ENCODE results near the gene CIDEC.

- TF ChIP-seq POLR2A (IDR thresholded peaks at IDR 0.05) (no peak), CTCF (IDR thresholded peaks at IDR 0.05) (no peak), EP300 (IDR thresholded peaks at IDR 0.05) (no peak)
Observed at GRCh38 chr3:9883706-9884554, 3.9 kb upstream of the CIDEC start.
